Measurements from ENCODE around the gene IGF2BP2.

Gene IGF2BP2

GRCh38 chr3:185823078-185824044, 1.5 kb downstream of the IGF2BP2 start:
- TF ChIP-seq, protein P1, sequence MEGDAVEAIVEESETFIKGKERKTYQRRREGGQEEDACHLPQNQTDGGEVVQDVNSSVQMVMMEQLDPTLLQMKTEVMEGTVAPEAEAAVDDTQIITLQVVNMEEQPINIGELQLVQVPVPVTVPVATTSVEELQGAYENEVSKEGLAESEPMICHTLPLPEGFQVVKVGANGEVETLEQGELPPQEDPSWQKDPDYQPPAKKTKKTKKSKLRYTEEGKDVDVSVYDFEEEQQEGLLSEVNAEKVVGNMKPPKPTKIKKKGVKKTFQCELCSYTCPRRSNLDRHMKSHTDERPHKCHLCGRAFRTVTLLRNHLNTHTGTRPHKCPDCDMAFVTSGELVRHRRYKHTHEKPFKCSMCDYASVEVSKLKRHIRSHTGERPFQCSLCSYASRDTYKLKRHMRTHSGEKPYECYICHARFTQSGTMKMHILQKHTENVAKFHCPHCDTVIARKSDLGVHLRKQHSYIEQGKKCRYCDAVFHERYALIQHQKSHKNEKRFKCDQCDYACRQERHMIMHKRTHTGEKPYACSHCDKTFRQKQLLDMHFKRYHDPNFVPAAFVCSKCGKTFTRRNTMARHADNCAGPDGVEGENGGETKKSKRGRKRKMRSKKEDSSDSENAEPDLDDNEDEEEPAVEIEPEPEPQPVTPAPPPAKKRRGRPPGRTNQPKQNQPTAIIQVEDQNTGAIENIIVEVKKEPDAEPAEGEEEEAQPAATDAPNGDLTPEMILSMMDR (IDR thresholded peaks at IDR 0.05) = no peak

GRCh38 chr3:185822221-185823000, 2.4 kb downstream of the IGF2BP2 start:
- TF ChIP-seq, protein P1 (IDR thresholded peaks at IDR 0.05) = no peak

GRCh38 chr3:185820973-185821758, 3.7 kb downstream of the IGF2BP2 start:
- TF ChIP-seq, protein P1 (IDR thresholded peaks at IDR 0.05) = no peak

DNA sequence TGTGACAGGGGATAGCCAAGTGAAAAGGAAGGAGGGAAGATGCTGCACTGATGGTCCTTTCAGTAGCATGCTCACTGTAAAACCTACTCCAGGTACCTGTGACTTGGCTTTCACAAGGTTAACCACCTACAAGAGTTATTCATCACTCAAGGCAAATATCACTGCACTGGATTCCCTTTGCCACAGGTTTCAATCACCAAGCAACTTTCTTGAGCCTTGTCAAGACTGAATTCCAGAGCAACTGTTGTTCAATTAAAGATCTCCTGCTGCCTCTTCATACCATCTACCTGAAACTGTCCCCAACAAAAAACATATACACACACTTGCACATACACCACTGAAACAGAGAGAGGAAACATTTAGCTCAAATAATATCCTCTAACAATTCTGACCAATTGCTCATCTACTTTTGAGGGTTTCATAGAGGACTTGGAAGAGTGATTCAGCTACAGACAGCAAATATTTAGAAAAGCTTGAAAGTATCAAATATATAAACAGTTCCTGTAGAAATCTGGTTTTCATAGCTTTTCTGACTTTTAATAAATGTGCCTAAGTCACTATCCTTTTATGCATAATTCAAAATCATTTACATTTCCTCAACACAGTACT, 6.5 kb downstream of the IGF2BP2 start:
- TF ChIP-seq, protein P1 (IDR thresholded peaks at IDR 0.05) = no peak

- TF ChIP-seq, protein P1 (IDR thresholded peaks at IDR 0.05) = no peak
Observed at GRCh38 chr3:185815391-185816282, 9.2 kb downstream of the IGF2BP2 start.

- TF ChIP-seq, protein P1 (IDR thresholded peaks at IDR 0.05) = no peak
Observed at GRCh38 chr3:185813691-185814215, 11.1 kb downstream of the IGF2BP2 start.
